Activated naive CD4-positive, alpha-beta T cell (primary cell): ENCODE data around the gene UGT1A9.
"Not testable (repeated sequence)": the region's sequence is repeated elsewhere in the genome, so short reads cannot be mapped to it uniquely, and the experiment has no call there.

Source experiments
- DNase-seq, 4 experiments: peaks; one replicate each; lab custom pipeline; 2025; lab: John Stamatoyannopoulos, UW

UGT1A9 gene

GRCh38 chr2:233680361-233681045 lies 8.8 kb downstream of the UGT1A9 start:
- DNase-seq = no peak

GRCh38 chr2:233681521-233682099 lies 9.9 kb downstream of the UGT1A9 start, which contains the start of gene UGT1A7:
TSS of gene UGT1A7 (plus strand) at chr2:233681901. CDS start at chr2:233681938, 37 bp downstream.
- DNase-seq = no peak

DNA sequence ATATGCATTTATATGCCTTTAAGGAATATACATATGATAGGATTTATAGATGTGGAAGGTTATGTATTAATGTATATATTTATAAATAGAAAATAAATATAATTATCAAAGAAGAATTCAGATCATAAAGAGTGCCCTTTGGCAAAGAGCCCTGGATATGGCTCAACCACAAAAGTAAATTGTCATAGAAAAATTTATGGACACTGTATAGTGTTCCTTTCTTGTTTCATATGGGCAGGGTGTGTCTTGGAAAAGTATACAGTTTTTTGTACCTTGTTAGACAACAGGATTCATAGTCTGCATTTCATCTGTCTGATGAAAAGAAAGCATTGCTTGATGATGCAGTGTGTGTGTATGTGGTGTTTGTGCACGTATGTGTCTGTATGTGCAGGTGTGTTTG lies 12.9 kb downstream of the UGT1A9 start:
- DNase-seq = no peak

GRCh38 chr2:233686928-233687327 lies 15.2 kb downstream of the UGT1A9 start:
- no peak for DNase-seq

GRCh38 chr2:233688341-233688740 lies 16.6 kb downstream of the UGT1A9 start:
- no peak for DNase-seq

DNA sequence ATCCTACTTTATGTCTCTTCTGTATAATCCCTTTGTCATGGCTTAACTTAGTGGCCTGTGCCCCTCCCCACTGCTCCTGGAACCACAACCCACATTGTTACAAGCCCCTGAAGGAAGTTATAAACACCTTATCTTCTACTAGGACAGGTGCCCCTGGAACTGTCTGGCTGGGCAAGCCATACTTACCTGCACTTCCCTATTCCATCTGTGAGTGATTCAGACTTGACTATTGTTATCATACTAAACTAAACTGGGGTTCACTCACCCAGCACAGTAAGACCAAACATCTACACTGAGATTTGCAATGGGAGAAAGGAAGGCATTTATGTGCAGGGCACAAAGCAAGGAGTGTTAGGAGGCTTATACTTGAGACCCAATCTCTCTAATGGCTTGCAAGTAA lies 17.3 kb downstream of the UGT1A9 start:
- DNase-seq = no peak

- no peak for DNase-seq
These were observed 17.8 kb downstream of the UGT1A9 start for GRCh38 chr2:233689501-233689900.

DNA sequence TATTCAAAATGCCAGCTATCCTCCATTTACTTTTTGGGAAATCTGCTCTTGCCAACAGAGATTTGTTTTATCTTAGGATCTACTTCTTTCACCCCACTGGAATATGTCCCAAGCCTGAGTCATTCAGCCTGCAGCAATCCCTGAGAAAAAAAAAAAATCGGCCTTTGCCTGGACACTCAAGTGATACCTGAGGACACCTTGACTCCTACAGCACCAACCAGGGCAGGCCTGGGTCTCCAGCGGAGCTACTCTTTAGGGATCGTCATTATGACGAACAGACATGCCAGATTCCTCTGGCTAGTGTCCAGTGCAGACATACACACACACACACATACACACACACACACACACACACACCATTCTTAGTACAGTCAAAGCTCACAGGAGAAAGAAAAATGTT lies 18.7 kb downstream of the UGT1A9 start:
- no peak for DNase-seq

- no peak for DNase-seq
These were observed 20.0 kb downstream of the UGT1A9 start for GRCh38 chr2:233691443-233692433.

- DNase-seq = no peak
These were observed 20.9 kb downstream of the UGT1A9 start, which contains the start of gene UGT1A6 for GRCh38 chr2:233692648-233693047. TSS of gene UGT1A6 (plus strand) at chr2:233692890. CDS start at chr2:233693005, 115 bp downstream.

- no peak for DNase-seq
These were observed 22.3 kb downstream of the UGT1A9 start for GRCh38 chr2:233693963-233694362.

DNA sequence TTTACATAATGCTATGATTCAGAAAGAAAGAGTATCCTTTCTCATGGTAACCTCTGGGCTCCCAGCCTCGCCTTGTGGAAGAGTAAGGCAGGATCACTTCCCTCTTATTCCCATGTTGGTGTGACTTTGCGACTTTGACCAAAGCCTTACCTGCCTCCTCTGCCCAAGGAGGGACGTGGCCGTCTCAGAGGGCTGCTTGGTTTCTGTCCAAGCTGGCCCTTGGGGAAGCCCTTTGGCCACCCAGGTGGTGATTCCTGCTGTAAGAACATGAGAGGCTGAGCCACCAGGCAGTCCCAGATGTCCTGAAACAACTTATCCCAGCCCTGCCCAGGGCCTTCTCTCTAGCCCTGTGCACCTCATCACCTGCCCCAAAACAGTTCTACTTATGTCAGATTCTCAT lies 27.0 kb downstream of the UGT1A9 start:
- DNase-seq = no peak

DNA sequence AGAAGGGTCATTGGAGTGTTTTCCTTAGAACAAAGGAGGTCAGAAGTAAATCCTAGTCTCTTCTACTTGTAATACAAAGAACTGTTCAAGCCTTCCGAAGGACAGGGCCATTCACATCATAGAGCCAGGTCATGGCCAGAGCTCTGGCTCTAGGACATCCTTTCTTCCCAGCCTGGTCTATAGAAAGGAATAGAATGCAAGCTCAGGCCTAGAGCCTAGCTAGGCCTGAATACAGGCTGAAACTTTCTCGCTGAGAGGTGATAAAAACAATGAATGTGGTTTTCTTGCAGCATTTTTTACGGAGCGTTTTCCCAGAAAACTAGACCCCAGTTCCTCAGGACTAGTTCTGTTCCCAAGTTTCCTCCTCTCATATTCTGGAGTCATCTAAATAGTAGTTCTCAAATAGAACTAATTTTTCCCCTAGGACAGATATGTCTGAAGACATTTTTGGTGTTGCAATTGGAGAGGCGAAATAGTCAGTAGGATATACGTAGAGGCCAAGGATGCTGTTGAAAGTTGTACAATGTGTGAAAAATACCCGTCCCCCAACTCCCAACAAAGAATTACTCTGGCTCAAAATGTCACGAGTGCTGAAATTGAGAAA lies 27.8 kb downstream of the UGT1A9 start:
- DNase-seq = no peak

DNA sequence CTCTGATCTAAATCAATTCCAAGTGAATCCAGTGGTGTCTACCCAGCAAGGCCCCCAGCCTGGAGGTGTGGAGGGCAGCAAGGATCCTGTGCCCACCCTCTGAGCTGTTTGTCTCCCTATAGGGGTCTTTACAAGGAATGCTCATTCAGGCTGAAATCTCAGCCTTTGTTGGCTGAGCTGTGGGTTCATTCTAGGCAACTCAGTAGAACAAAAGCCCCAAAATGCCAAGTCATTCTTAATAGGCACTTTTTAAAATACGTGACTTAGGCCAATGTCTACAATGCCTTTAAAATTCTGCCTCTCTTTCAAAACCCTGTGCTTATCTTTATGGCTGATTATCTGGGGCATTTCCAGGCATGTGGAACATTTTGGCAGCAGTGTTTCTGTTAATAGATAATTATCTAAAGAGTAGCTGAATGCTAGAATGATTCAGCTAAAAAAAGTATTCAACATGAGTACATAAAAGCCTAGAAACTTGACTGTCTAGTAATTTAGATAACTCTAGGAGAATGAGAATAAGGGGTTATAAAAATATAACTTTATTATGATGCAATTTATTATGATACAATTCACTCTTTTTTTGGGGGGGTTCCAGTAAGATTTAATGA lies 28.4 kb downstream of the UGT1A9 start:
- DNase-seq = no peak

DNA sequence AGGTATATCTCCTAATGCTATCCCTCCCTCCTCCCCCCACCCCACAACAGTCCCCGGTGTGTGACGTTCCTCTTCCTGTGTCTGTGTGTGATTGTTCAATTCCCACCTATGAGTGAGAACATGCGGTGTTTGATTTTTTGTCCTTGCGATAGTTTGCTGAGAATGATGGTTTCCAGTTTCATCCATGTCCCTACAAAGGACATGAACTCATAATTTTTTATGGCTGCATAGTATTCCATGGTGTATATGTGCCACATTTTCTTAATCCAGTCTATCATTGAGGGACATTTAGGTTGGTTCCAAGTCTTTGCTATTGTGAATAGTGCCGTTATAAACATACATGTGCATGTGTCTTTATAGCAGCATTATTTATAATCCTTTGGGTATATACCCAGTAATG lies 29.1 kb downstream of the UGT1A9 start:
- not testable (repeated sequence) for DNase-seq

- no peak for DNase-seq
These were observed 30.5 kb downstream of the UGT1A9 start for GRCh38 chr2:233702238-233702637.

DNA sequence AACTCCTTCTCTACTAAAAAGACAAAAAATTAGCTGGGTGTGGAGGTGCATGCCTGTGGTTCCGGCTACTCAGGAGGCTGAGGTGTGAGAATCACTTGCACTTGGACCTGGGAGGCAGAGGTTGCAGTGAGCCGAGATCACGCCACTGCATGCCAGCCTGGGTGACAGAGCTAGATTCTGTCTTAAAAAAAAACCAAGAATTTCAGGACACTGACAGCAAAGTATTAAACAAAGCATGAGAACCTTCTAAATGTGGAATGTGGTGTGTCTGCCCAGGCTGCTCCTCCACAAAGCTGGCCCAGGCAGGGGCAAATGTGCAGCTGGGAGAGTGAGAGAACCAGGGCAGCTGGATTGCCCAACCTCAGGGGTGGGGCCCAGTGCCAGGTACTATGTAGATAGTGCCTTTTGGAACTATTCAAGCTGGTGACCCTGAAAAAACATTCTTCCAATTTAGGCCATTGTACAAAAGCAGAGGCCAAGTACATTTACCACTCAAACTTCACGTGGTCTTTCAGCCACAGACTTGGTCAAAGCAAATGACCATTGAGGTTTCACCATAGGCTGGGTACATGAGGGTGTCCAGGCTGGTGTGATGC lies 34.3 kb downstream of the UGT1A9 start:
- DNase-seq = no peak

GRCh38 chr2:233706720-233707119 lies 35.0 kb downstream of the UGT1A9 start:
- DNase-seq = no peak

- DNase-seq = no peak
These were observed 36.4 kb downstream of the UGT1A9 start for GRCh38 chr2:233707940-233708644.

DNA sequence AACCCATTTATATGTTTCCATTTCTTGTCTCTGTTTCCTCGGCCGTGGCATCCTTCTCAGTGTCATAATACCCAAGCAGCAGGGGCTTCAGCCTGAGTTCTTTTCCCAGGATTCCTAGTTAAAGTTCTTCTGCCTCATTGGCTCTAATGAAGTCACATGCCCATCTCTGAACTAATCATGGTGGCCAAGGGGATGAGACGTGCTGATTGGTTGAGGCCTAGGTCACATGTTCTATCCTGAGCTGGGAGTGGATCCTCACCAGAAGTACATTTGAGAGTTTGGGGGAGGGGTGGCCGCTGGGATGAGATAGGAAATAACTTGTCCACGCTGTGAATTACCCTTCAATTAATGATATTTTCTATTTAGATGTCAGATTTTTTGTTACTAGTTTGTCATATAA lies 37.2 kb downstream of the UGT1A9 start:
- DNase-seq = no peak
